WTC11 (cell line): Measurements from ENCODE around the gene GATA6. TPM values are rescaled to one million over a fixed set of nuclear protein-coding genes. Genes with fewer than 3 reads are reported as not detected.

Source experiments
- ATAC-seq: fragments of 200-7000 bp; cut with Tn5 transposase; 2 replicates; pipeline ENCODE4 v1.10.0; 2021; ENCODE audit warnings: mild to moderate bottlenecking, moderate library complexity
- CTCF ChIA-PET: fragments of 300-600 bp; sonication (Branson Sonifier 250); formaldehyde crosslinking; loops from one replicate; lab custom pipeline; 2021; ENCODE audit warnings: antibody characterized with exemption; lab: Charles Lee
- POLR2A ChIA-PET: fragments of 350-600 bp; sonication (Branson Sonifier 250); formaldehyde crosslinking; loops from one replicate; lab custom pipeline; 2021; ENCODE audit warnings: antibody characterized with exemption; lab: Charles Lee
- DNase-seq: peaks from one replicate; pipeline ENCODE4 v3.0.0; 2021; ENCODE audit warnings: low spot score
- H3K27ac Mint-ChIP-seq: 2 replicates; pipeline ENCODE4 v1.8.0; 2021; ENCODE audit warnings: mixed read lengths
- H3K27me3 Mint-ChIP-seq: 2 replicates; pipeline ENCODE4 v1.8.0; 2021; ENCODE audit warnings: low read depth, mild to moderate bottlenecking, moderate library complexity, mixed read lengths
- H3K36me3 Mint-ChIP-seq: 2 replicates; pipeline ENCODE4 v1.8.0; 2021; ENCODE audit warnings: mixed read lengths
- H3K4me1 Mint-ChIP-seq: 2 replicates; pipeline ENCODE4 v1.8.0; 2022; ENCODE audit warnings: mixed read lengths
- H3K4me3 Mint-ChIP-seq: 2 replicates; pipeline ENCODE4 v1.8.0; 2021; ENCODE audit warnings: mild to moderate bottlenecking, moderate library complexity, mixed read lengths
- H3K9me3 Mint-ChIP-seq: 2 replicates; pipeline ENCODE4 v1.8.0; 2021; ENCODE audit warnings: mixed read lengths
- EMX1 ChIP-seq: fragments of 250-450 bp; sonication (Bioruptor Pico); IDR thresholded peaks from 2 replicates; pipeline ENCODE4 v1.8.0; 2021; ENCODE audit warnings: mild to moderate bottlenecking
- SMAD4 ChIP-seq: sonication (generic); formaldehyde crosslinking; IDR thresholded peaks from 2 replicates; pipeline ENCODE4 v1.8.0; 2022; ENCODE audit warnings: mild to moderate bottlenecking, missing genetic modification reagents
- SOX15 ChIP-seq: fragments of 250-450 bp; sonication (Bioruptor Pico); IDR thresholded peaks from 2 replicates; pipeline ENCODE4 v1.9.0; 2021; ENCODE audit warnings: mild to moderate bottlenecking
- TP53 ChIP-seq: sonication (generic); formaldehyde crosslinking; IDR thresholded peaks from 2 replicates; pipeline ENCODE4 v1.8.1; 2023; ENCODE audit warnings: mild to moderate bottlenecking, missing genetic modification reagents
- ZBTB21 ChIP-seq: sonication (generic); formaldehyde crosslinking; IDR thresholded peaks from 2 replicates; pipeline ENCODE4 v1.8.1; 2023; ENCODE audit warnings: mild to moderate bottlenecking, missing genetic modification reagents, borderline replicate concordance
- ZNF263 ChIP-seq: sonication (generic); formaldehyde crosslinking; IDR thresholded peaks from 2 replicates; pipeline ENCODE4 v1.8.1; 2022; ENCODE audit warnings: low read depth, mild to moderate bottlenecking, moderate library complexity, missing genetic modification reagents
- total RNA-seq: library from RNA; stranded (reverse); gene quantifications from 3 replicates; pipeline ENCODE4 v1.2.3, GENCODE V29; 2021
- TF ChIP-seq, protein P1 (sequence below): sonication (generic); formaldehyde crosslinking; IDR thresholded peaks from 2 replicates; pipeline ENCODE4 v1.8.0; 2023; ENCODE audit warnings: missing genetic modification reagents, mild to moderate bottlenecking, borderline replicate concordance
- TF ChIP-seq, protein P2 (sequence below): sonication (generic); formaldehyde crosslinking; IDR thresholded peaks from 2 replicates; pipeline ENCODE4 v1.8.1; 2022; ENCODE audit warnings: missing genetic modification reagents, borderline replicate concordance
- TF ChIP-seq, protein P3 (sequence below): sonication (generic); formaldehyde crosslinking; IDR thresholded peaks from 2 replicates; pipeline ENCODE4 v1.8.1; 2022; ENCODE audit warnings: mild to moderate bottlenecking, missing genetic modification reagents, moderate library complexity, borderline replicate concordance
- TF ChIP-seq, protein P4 (sequence below): sonication (generic); formaldehyde crosslinking; conservative IDR thresholded peaks from 2 replicates; pipeline ENCODE4 v1.8.1; 2022; ENCODE audit warnings: mild to moderate bottlenecking, missing genetic modification reagents
- TF ChIP-seq, protein P5 (sequence below): sonication (generic); formaldehyde crosslinking; IDR thresholded peaks from 2 replicates; pipeline ENCODE4 v1.8.0; 2022; ENCODE audit warnings: mild to moderate bottlenecking, missing genetic modification reagents

GATA6 gene
- total RNA-seq, 1 experiment from 2014 or later: 0.15 TPM

DNA sequence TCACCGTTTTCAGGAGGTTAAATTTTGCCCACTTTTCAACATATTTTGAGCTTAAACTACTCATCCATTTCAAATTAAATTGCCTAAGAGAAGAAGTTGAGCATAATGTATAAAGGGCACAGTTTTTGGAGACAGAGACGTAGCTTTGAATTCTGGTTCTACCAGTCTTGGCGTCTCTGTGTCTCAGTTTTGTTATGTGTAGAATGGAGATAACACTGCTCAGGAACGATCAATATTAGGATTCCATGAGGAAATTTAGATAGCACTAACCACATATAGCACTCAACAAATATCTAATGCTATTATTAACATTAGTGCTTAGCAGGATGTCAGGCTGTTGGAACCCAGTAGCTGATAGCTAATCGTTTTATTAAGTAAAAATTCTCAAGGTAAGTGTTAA, 40.4 kb upstream of the GATA6 start:
- CTCF ChIA-PET: no interaction called here
- no peak overlapping the region for H3K27ac Mint-ChIP-seq
- POLR2A ChIA-PET: no interaction called here

DNA sequence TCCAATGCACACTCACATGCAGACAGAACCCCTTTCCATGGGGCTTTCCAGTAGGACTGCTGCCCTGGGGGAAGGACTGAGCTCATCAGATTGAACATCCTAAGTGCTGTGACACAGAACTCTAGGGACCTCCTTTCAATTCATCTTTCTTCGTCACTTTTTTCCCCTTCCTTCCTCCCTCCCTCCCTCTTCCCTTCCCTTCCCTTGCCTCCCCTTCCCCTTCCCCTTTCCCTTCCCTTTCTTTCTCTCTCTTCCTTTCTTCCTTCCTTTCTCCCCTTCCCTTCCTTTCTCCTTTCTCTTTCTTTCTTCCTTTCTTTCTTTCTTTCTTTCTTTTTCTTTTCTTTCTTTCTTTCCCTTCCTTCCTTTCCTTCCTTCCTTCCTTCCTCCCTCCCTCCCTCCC, 39.6 kb upstream of the GATA6 start:
- Mint-ChIP-seq H3K27me3 (no peaks in the 10 kb centered on the region), H3K4me1 (no peaks in the 10 kb centered on the region), H3K36me3 (no peaks in the 10 kb centered on the region), H3K9me3 (no peaks in the 10 kb centered on the region), H3K4me3 (no peak overlapping the region), H3K27ac (no peak overlapping the region)
- POLR2A ChIA-PET: no interaction called here
- ATAC-seq (no peak), DNase-seq (no peak)
- CTCF ChIA-PET: no interaction called here
- TF ChIP-seq, protein P1, sequence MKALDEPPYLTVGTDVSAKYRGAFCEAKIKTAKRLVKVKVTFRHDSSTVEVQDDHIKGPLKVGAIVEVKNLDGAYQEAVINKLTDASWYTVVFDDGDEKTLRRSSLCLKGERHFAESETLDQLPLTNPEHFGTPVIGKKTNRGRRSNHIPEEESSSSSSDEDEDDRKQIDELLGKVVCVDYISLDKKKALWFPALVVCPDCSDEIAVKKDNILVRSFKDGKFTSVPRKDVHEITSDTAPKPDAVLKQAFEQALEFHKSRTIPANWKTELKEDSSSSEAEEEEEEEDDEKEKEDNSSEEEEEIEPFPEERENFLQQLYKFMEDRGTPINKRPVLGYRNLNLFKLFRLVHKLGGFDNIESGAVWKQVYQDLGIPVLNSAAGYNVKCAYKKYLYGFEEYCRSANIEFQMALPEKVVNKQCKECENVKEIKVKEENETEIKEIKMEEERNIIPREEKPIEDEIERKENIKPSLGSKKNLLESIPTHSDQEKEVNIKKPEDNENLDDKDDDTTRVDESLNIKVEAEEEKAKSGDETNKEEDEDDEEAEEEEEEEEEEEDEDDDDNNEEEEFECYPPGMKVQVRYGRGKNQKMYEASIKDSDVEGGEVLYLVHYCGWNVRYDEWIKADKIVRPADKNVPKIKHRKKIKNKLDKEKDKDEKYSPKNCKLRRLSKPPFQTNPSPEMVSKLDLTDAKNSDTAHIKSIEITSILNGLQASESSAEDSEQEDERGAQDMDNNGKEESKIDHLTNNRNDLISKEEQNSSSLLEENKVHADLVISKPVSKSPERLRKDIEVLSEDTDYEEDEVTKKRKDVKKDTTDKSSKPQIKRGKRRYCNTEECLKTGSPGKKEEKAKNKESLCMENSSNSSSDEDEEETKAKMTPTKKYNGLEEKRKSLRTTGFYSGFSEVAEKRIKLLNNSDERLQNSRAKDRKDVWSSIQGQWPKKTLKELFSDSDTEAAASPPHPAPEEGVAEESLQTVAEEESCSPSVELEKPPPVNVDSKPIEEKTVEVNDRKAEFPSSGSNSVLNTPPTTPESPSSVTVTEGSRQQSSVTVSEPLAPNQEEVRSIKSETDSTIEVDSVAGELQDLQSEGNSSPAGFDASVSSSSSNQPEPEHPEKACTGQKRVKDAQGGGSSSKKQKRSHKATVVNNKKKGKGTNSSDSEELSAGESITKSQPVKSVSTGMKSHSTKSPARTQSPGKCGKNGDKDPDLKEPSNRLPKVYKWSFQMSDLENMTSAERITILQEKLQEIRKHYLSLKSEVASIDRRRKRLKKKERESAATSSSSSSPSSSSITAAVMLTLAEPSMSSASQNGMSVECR: no peak
- TF ChIP-seq SOX15 (CRISPR knock-in tag) (no peak), ZNF263 (CRISPR knock-in tag) (no peak), SMAD4 (no peak)
- TF ChIP-seq, protein P2, sequence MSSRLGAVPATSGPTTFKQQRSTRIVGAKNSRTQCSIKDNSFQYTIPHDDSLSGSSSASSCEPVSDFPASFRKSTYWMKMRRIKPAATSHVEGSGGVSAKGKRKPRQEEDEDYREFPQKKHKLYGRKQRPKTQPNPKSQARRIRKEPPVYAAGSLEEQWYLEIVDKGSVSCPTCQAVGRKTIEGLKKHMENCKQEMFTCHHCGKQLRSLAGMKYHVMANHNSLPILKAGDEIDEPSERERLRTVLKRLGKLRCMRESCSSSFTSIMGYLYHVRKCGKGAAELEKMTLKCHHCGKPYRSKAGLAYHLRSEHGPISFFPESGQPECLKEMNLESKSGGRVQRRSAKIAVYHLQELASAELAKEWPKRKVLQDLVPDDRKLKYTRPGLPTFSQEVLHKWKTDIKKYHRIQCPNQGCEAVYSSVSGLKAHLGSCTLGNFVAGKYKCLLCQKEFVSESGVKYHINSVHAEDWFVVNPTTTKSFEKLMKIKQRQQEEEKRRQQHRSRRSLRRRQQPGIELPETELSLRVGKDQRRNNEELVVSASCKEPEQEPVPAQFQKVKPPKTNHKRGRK (CRISPR knock-in tag): 0 out of 2 replicates have a peak, but pooled peaks have one; percentile 39

More for the DNA sequence above, 40.4 kb upstream of the GATA6 start:
- H3K36me3 Mint-ChIP-seq: no peaks in the 10 kb centered on the region
- no peak for ATAC-seq
- H3K4me3 Mint-ChIP-seq: no peak overlapping the region
- no peaks in the 10 kb centered on the region for H3K4me1 Mint-ChIP-seq
- TF ChIP-seq, protein P3, sequence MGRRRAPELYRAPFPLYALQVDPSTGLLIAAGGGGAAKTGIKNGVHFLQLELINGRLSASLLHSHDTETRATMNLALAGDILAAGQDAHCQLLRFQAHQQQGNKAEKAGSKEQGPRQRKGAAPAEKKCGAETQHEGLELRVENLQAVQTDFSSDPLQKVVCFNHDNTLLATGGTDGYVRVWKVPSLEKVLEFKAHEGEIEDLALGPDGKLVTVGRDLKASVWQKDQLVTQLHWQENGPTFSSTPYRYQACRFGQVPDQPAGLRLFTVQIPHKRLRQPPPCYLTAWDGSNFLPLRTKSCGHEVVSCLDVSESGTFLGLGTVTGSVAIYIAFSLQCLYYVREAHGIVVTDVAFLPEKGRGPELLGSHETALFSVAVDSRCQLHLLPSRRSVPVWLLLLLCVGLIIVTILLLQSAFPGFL (CRISPR knock-in tag): no peak
- TF ChIP-seq, protein P4, sequence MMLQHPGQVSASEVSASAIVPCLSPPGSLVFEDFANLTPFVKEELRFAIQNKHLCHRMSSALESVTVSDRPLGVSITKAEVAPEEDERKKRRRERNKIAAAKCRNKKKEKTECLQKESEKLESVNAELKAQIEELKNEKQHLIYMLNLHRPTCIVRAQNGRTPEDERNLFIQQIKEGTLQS (CRISPR knock-in tag): no peak
- no peak for TF ChIP-seq TP53 (CRISPR knock-in tag)
- TF ChIP-seq, all 79 proteins: peak for 0
- H3K9me3 Mint-ChIP-seq: no peaks in the 10 kb centered on the region
- no peak for DNase-seq
- H3K27me3 Mint-ChIP-seq: no peaks in the 10 kb centered on the region

DNA sequence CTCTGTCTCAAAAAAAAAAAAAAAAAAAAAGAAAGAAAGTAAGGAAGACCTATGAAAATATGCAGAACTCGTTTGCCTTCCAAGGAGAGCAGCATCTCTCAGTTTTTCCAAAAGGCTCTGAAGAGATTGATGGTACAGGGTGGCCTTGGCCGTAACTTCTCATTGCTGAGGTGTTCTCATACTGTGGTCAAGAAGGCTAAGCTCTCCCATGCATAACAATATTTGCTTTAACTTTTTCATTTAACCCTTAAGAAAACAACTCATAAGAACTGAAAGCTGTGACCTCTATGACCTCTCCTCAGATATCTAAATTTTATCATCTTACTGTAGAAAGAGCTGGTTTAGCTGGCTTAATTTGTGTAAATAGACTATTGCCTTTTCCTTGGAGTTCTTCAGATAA, 37.1 kb upstream of the GATA6 start:
- DNase-seq (no peak), ATAC-seq (no peak)
- Mint-ChIP-seq H3K27me3 (no peaks in the 10 kb centered on the region), H3K4me1 (no peaks in the 10 kb centered on the region), H3K27ac (no peak overlapping the region), H3K4me3 (no peak overlapping the region), H3K9me3 (no peaks in the 10 kb centered on the region), H3K36me3 (no peaks in the 10 kb centered on the region)
- ChIA-PET CTCF (interaction anchor here (0.9 kb wide), 1 partner anchor 24 kb away, joined by 3 read pairs; no protein-coding TSS in a partner anchor), POLR2A (no interaction called here)
- TF ChIP-seq ZNF263 (CRISPR knock-in tag) (no peak), ZBTB21 (no peak), EMX1 (no peak)

DNA sequence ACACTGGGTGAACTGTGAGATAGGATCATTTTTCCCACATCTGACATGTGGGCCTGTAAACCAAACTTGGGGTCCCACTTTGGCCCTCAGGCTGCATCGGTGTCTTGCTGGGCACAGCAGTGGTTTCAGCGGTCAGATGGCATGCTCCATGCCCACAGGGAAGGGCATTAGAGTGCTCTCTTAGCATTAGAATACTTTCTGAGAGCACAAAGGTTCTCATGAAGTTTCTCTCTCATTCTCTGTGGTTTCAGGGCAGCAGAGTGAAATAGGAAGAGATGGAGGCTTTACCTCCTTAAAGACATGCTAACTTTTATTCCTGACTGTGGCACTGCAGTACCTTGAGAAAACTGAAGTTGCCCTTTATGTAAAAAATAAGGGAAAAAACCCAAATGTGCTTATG, 36.6 kb upstream of the GATA6 start:
- CTCF ChIA-PET: no interaction called here
- Mint-ChIP-seq H3K36me3 (no peaks in the 10 kb centered on the region), H3K9me3 (no peaks in the 10 kb centered on the region), H3K4me3 (no peak overlapping the region), H3K4me1 (no peaks in the 10 kb centered on the region), H3K27me3 (no peaks in the 10 kb centered on the region)
- no peak for ATAC-seq
- TF ChIP-seq, protein P5, sequence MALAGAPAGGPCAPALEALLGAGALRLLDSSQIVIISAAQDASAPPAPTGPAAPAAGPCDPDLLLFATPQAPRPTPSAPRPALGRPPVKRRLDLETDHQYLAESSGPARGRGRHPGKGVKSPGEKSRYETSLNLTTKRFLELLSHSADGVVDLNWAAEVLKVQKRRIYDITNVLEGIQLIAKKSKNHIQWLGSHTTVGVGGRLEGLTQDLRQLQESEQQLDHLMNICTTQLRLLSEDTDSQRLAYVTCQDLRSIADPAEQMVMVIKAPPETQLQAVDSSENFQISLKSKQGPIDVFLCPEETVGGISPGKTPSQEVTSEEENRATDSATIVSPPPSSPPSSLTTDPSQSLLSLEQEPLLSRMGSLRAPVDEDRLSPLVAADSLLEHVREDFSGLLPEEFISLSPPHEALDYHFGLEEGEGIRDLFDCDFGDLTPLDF: no peak
- TF ChIP-seq, all 79 proteins: peak for 0
- POLR2A ChIA-PET: no interaction called here
- H3K27ac Mint-ChIP-seq: no peak overlapping the region
- DNase-seq: no peak
